SK-N-SH (cell line): ENCODE data around the gene IQGAP2. TPM values are rescaled to one million over a fixed set of nuclear protein-coding genes. Genes with fewer than 3 reads are reported as not detected.
A peak's percentile ranks its signal among the peaks of the same experiment; 100 is the strongest.

Experiments used
- CTCF ChIA-PET: fragments of 300-600, 350-600 bp; formaldehyde crosslinking; extraction: SDS; loops from one replicate; lab custom pipeline; 2021; lab: Yijun Ruan, JAX
- POLR2A ChIA-PET: fragments of 350-600 bp; sonication (Branson Sonifier 250); formaldehyde crosslinking; extraction: SDS; loops from one replicate; lab custom pipeline; 2020; ENCODE audit warnings: antibody characterized with exemption, inconsistent platforms; lab: Yijun Ruan, JAX
- DNase-seq: peaks from one replicate; pipeline ENCODE4 v3.0.0; 2012
- H2AFZ ChIP-seq: fragments of 200-600 bp; sonication (generic); 2 replicates; pipeline ENCODE4 v1.8.1; 2016; ENCODE audit warnings: antibody characterized with exemption, mild to moderate bottlenecking, low read depth
- H3F3A ChIP-seq: fragments of 200-600 bp; sonication (generic); replicated peaks from 2 replicates; pipeline ENCODE3; 2016; ENCODE audit warnings: antibody characterized with exemption, mild to moderate bottlenecking; ENCODE audit not compliant: insufficient read depth
- H3K27ac ChIP-seq, 2 experiments: fragments of 200-500 bp in 1 of 2; fragments of 200-600 bp in 1 of 2; sonication (Bioruptor generic) in 1 of 2; sonication (generic), shearing (Covaris generic) in 1 of 2; 2 replicates each; pipeline versions ENCODE4 v1.5.1 to v1.6.1; 2014 to 2016; ENCODE audit warnings: low read depth in 2 of 2, inconsistent platforms in 1 of 2, low read length in 1 of 2, mild to moderate bottlenecking in 1 of 2, mixed read lengths in 1 of 2
- H3K27me3 ChIP-seq: fragments of 200-600 bp; sonication (generic), shearing (Covaris generic); 2 replicates; pipeline ENCODE4 v1.6.1; 2016; ENCODE audit warnings: mixed run types; ENCODE audit not compliant: insufficient read depth
- H3K36me3 ChIP-seq, 2 experiments: fragments of 200-500 bp in 1 of 2; fragments of 200-600 bp in 1 of 2; sonication (Bioruptor generic) in 1 of 2; sonication (generic) in 1 of 2; replicated peaks in 1 of 2; 2 replicates each; pipeline versions ENCODE3 to v1.5.1; 2014 to 2016; ENCODE audit warnings: low read length in 1 of 2, mild to moderate bottlenecking in 1 of 2; ENCODE audit not compliant: insufficient read depth in 2 of 2, control insufficient read depth in 1 of 2
- H3K4me1 ChIP-seq, 2 experiments: fragments of 200-500 bp in 1 of 2; fragments of 200-600 bp in 1 of 2; sonication (Bioruptor generic) in 1 of 2; sonication (generic), shearing (Covaris generic) in 1 of 2; 2 replicates each; pipeline versions ENCODE4 v1.5.1 to v1.6.1; 2014 to 2016; ENCODE audit warnings: low read depth in 1 of 2, low read length in 1 of 2, mixed run types in 1 of 2; ENCODE audit not compliant: insufficient read depth in 2 of 2, control insufficient read depth in 1 of 2
- H3K4me2 ChIP-seq: fragments of 200-600 bp; sonication (generic), shearing (Covaris generic); 2 replicates; pipeline ENCODE4 v1.6.1; 2017; ENCODE audit warnings: mixed run types
- H3K4me3 ChIP-seq, 2 experiments: fragments of 200-500 bp in 1 of 2; fragments of 200-600 bp in 1 of 2; sonication (Bioruptor generic) in 1 of 2; sonication (generic), shearing (Covaris generic) in 1 of 2; 2 replicates each; pipeline versions ENCODE4 v1.5.1 to v1.8.1; 2014 to 2016; ENCODE audit warnings: low read depth in 2 of 2, inconsistent platforms in 1 of 2, low read length in 1 of 2, mild to moderate bottlenecking in 1 of 2, mixed read lengths in 1 of 2, moderate library complexity in 1 of 2
- H3K79me2 ChIP-seq: fragments of 200-600 bp; sonication (generic); 2 replicates; pipeline ENCODE4 v1.8.1; 2017; ENCODE audit warnings: mild to moderate bottlenecking; ENCODE audit not compliant: insufficient read depth
- H3K9ac ChIP-seq: fragments of 200-600 bp; sonication (generic); 2 replicates; pipeline ENCODE4 v1.6.1; 2017; ENCODE audit warnings: mixed run types
- H3K9me2 ChIP-seq: fragments of 200-600 bp; sonication (generic); 2 replicates; pipeline ENCODE4 v1.6.1; 2017; ENCODE audit warnings: mixed run types
- H3K9me3 ChIP-seq: fragments of 200-600 bp; sonication (generic); 2 replicates; pipeline ENCODE4 v1.6.1; 2017; ENCODE audit warnings: mixed run types, mild to moderate bottlenecking, moderate library complexity
- H4K20me1 ChIP-seq: fragments of 200-600 bp; sonication (generic); 2 replicates; pipeline ENCODE4 v1.6.1; 2017; ENCODE audit warnings: mild to moderate bottlenecking, mixed run types; ENCODE audit not compliant: insufficient read depth
- CHD2 ChIP-seq: fragments of 150-350 bp; IDR thresholded peaks from 2 replicates; pipeline ENCODE4 v1.6.1; 2018; ENCODE audit warnings: low read length; ENCODE audit not compliant: partially characterized antibody
- EZH2phosphoT487 ChIP-seq: fragments of 200-600 bp; sonication (generic); IDR thresholded peaks from 2 replicates; pipeline ENCODE4 v1.6.1; 2017; ENCODE audit warnings: low read depth, mixed run types, mild to moderate bottlenecking, antibody characterized with exemption, moderate library complexity, borderline replicate concordance
- FOSL2 ChIP-seq: IDR thresholded peaks from 2 replicates; pipeline ENCODE4 v1.4.0; 2012; ENCODE audit warnings: low read depth, mild to moderate bottlenecking, moderate library complexity, borderline replicate concordance
- FOXJ3 ChIP-seq: sonication (generic); formaldehyde crosslinking; IDR thresholded peaks from 2 replicates; pipeline ENCODE4 v1.5.1; 2020; ENCODE audit warnings: mild to moderate bottlenecking, missing genetic modification reagents
- IRF3 ChIP-seq: fragments of 150-350 bp; IDR thresholded peaks from 2 replicates; pipeline ENCODE4 v1.6.1; 2016; ENCODE audit warnings: mild to moderate bottlenecking, low read depth, low read length
- NFIC ChIP-seq: IDR thresholded peaks from 2 replicates; pipeline ENCODE4 v1.4.0; 2012; ENCODE audit warnings: borderline replicate concordance
- RAD21 ChIP-seq: IDR thresholded peaks from 2 replicates; pipeline ENCODE4 v1.6.1; 2012; ENCODE audit warnings: mild to moderate bottlenecking, low read length
- RCOR1 ChIP-seq: fragments of 150-350 bp; IDR thresholded peaks from 2 replicates; pipeline ENCODE4 v1.6.1; 2017; ENCODE audit warnings: antibody characterized with exemption, low read length
- TCF12 ChIP-seq: IDR thresholded peaks from 2 replicates; pipeline ENCODE4 v1.4.0; 2012
- TEAD4 ChIP-seq: IDR thresholded peaks from 2 replicates; pipeline ENCODE4 v1.4.0; 2012; ENCODE audit warnings: mild to moderate bottlenecking, borderline replicate concordance; ENCODE audit not compliant: insufficient read depth
- WGBS: methylation state at CpG from one replicate; pipeline ENCODE4 v1.1.6; 2017; ENCODE audit warnings: low lambda C conversion rate; 5-methylcytosine and 5-hydroxymethylcytosine counted together
- polyA plus RNA-seq, 3 experiments: library from polyadenylated mRNA; depleted of rRNA; stranded (reverse); fragments of >200 nt; gene quantifications; 2 replicates each; pipeline ENCODE4 v1.2.3, GENCODE V29; 2012
- TF ChIP-seq, protein P1 (sequence below): IDR thresholded peaks from 2 replicates; pipeline ENCODE4 v1.6.1; 2012; ENCODE audit warnings: mild to moderate bottlenecking, low read depth, low read length, moderate library complexity
- TF ChIP-seq, protein P2 (sequence below): IDR thresholded peaks from 2 replicates; pipeline ENCODE4; 2012

IQGAP2 gene
- polyA plus RNA-seq, 1 of the 3 experiments (the other 2 are of a cell fraction): 2.1 TPM

DNA sequence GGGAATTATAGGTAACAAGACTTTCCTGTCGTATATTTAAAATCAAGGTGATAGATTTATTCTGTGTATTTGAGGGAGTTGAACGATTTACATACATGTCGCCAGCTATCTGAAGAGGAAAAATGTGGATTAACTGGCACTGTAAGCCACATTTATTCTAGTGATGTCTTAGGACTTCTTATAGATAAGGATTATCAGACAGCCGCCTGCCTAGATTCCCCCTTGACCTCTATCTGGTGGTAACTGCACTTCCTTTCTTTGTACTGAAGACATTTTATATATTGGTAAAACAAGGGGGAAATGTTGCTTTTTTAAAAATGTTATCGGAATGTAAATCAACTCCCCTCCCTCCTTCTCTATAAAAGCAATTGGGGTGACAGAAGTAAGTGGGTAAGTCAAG, 259.4 kb downstream of the IQGAP2 start:
- H3K36me3 ChIP-seq: peaks cover 0 to 5% of the 10 kb centered on the region in 2 experiments
- H3K9me2 ChIP-seq: no peaks in the 10 kb centered on the region
- 91% methylated on average over 5 of the region's 5 CpGs for WGBS
- no peak overlapping the region for H3K4me2 ChIP-seq
- ChIA-PET POLR2A (no interaction called here), CTCF (no interaction called here)
- no peaks in the 10 kb centered on the region for H3K79me2 ChIP-seq
- no peaks in the 10 kb centered on the region for H3K27me3 ChIP-seq
- no peak overlapping the region for H3K4me3 ChIP-seq
- H3K9ac ChIP-seq: no peak overlapping the region
- no peaks in the 10 kb centered on the region for H3K9me3 ChIP-seq
- no peak overlapping the region for H3K27ac ChIP-seq
- no peaks in the 10 kb centered on the region for H3F3A ChIP-seq
- H4K20me1 ChIP-seq: no peaks in the 10 kb centered on the region
- H2AFZ ChIP-seq: no peak overlapping the region
- TF ChIP-seq NFIC (no peak), TCF12 (no peak), FOSL2 (no peak), IRF3 (no peak), TEAD4 (no peak), FOXJ3 (CRISPR knock-in tag) (no peak), RAD21 (no peak), CHD2 (no peak), RCOR1 (no peak), EZH2phosphoT487 (no peak)
- TF ChIP-seq, protein P1, sequence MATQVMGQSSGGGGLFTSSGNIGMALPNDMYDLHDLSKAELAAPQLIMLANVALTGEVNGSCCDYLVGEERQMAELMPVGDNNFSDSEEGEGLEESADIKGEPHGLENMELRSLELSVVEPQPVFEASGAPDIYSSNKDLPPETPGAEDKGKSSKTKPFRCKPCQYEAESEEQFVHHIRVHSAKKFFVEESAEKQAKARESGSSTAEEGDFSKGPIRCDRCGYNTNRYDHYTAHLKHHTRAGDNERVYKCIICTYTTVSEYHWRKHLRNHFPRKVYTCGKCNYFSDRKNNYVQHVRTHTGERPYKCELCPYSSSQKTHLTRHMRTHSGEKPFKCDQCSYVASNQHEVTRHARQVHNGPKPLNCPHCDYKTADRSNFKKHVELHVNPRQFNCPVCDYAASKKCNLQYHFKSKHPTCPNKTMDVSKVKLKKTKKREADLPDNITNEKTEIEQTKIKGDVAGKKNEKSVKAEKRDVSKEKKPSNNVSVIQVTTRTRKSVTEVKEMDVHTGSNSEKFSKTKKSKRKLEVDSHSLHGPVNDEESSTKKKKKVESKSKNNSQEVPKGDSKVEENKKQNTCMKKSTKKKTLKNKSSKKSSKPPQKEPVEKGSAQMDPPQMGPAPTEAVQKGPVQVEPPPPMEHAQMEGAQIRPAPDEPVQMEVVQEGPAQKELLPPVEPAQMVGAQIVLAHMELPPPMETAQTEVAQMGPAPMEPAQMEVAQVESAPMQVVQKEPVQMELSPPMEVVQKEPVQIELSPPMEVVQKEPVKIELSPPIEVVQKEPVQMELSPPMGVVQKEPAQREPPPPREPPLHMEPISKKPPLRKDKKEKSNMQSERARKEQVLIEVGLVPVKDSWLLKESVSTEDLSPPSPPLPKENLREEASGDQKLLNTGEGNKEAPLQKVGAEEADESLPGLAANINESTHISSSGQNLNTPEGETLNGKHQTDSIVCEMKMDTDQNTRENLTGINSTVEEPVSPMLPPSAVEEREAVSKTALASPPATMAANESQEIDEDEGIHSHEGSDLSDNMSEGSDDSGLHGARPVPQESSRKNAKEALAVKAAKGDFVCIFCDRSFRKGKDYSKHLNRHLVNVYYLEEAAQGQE: no peak
- peaks cover 0 to 12% of the 10 kb centered on the region in 2 experiments; a peak in 3 of 4 replicates for H3K4me1 ChIP-seq
- no peak for DNase-seq

DNA sequence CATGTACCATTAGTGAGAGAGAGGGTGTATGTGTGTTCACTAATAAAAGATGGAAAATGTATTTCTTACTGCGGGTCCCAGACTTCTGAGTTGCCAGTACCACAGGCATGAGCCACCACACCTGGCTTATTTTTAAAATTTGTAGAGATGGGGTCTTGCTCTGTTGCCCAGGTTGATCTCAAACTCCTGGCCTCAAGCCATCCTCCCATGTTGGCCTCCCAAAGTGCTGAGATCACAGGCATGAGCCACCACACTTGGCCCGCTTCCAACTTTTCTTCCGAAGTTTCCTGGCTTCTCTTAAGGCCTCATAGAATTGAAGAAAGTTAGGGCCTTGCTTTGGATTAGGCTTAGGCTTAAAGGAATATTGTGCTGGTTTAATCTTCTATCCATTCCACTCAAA, 260.5 kb downstream of the IQGAP2 start:
- Histone ChIP-seq H3K27ac (no peak overlapping the region), H3K9me3 (no peaks in the 10 kb centered on the region), H2AFZ (no peak overlapping the region), H3K36me3 (peaks cover 0 to 4% of the 10 kb centered on the region in 2 experiments), H3F3A (no peaks in the 10 kb centered on the region), H3K9me2 (no peaks in the 10 kb centered on the region), H4K20me1 (no peaks in the 10 kb centered on the region), H3K4me1 (peaks cover 0 to 12% of the 10 kb centered on the region in 2 experiments; a peak in 3 of 4 replicates), H3K27me3 (no peaks in the 10 kb centered on the region), H3K4me3 (no peak overlapping the region), H3K4me2 (no peak overlapping the region), H3K9ac (no peak overlapping the region), H3K79me2 (no peaks in the 10 kb centered on the region)
- TF ChIP-seq RCOR1: no peak
- peak; percentile 23; the same call in 1 of the 2 replicates for TF ChIP-seq NFIC
- TF ChIP-seq, protein P2, sequence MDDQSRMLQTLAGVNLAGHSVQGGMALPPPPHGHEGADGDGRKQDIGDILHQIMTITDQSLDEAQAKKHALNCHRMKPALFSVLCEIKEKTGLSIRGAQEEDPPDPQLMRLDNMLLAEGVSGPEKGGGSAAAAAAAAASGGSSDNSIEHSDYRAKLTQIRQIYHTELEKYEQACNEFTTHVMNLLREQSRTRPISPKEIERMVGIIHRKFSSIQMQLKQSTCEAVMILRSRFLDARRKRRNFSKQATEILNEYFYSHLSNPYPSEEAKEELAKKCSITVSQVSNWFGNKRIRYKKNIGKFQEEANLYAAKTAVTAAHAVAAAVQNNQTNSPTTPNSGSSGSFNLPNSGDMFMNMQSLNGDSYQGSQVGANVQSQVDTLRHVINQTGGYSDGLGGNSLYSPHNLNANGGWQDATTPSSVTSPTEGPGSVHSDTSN: no peak
- no peak for DNase-seq
- WGBS: 92% methylated on average over 3 of the region's 3 CpGs
- ChIA-PET POLR2A (no interaction called here), CTCF (no interaction called here)
